Ascending aorta (tissue), 2 donors: ENCODE data around the gene SEL1L. TPM values are rescaled to one million over a fixed set of nuclear protein-coding genes. Genes with fewer than 3 reads are reported as not detected.

ENCODE experiments used
- DNase-seq, 2 donors: peaks; one replicate each; pipeline ENCODE4 v3.0.0-alpha.2; 2019; ENCODE audit warnings: low spot score in 2 of 2
- H3K27ac ChIP-seq, 2 donors: fragments of 200-600 bp; sonication (generic); one replicate each; pipeline ENCODE4 v1.5.1; 2016 to 2017; ENCODE audit warnings: mild to moderate bottlenecking in 1 of 2
- H3K27me3 ChIP-seq: fragments of 200-600 bp; sonication (generic); one replicate; pipeline ENCODE4 v1.5.1; 2017
- H3K36me3 ChIP-seq, 2 donors: fragments of 200-600 bp; sonication (generic); one replicate each; pipeline ENCODE4 v1.5.1; 2016
- H3K4me1 ChIP-seq, 2 donors: fragments of 200-600 bp; sonication (generic); one replicate each; pipeline ENCODE4 v1.5.1; 2016 to 2017; ENCODE audit warnings: mild to moderate bottlenecking in 1 of 2
- H3K4me3 ChIP-seq, 2 donors: fragments of 200-600 bp; sonication (generic); one replicate each; pipeline ENCODE4 v1.5.1; 2016 to 2017; ENCODE audit warnings: mild to moderate bottlenecking in 1 of 2
- H3K9me3 ChIP-seq, 2 donors: fragments of 200-600 bp; sonication (generic); one replicate each; pipeline ENCODE4 v1.5.1; 2016
- CTCF ChIP-seq, 3 experiments: fragments of 200-600 bp in 2 of 3; fragments of 450-650 bp in 1 of 3; sonication (generic) in 2 of 3; IDR thresholded peaks; one replicate each; pipeline ENCODE4 v1.5.1; 2016 to 2019; ENCODE audit warnings: antibody characterized with exemption in 3 of 3, mild to moderate bottlenecking in 1 of 3, moderate library complexity in 1 of 3
- intact Hi-C: fragments of 100-400 bp; cut with DNase I; formaldehyde crosslinking; loops from one replicate; pipeline ENCODE4 v1.15.1; 2023
- total RNA-seq: library from RNA; depleted of rRNA; stranded (reverse); fragments of >200 nt; gene quantifications from one replicate; pipeline ENCODE4 v1.1.0, GENCODE V29; 2016

The SEL1L gene
- total RNA-seq, 1 donor from 2014 or later: 37.3 TPM

DNA sequence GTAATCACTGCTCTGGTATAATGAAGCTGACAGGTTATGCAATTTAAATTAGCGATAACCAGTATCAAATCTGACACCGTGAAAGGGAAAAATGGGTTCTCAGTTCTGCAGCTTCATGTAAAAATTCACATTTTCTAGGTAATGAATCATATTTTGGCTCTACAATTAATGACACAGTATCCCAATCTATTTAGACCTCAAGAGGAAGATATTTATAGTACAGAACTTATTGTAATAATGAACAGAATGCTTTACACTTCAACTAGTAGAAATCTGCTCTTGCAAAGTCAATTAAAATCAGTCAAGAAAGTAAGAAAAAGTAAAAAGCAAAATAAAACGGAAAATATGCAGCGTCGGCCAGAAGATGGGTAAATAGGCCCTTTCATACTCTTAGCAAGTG, 24.3 kb downstream of the SEL1L start:
- peaks cover 0 to 13% of the 10 kb centered on the region in 2 donors for H3K4me1 ChIP-seq
- no peak for DNase-seq
- H3K36me3 ChIP-seq: peaks cover 17 to 42% of the 10 kb centered on the region in 2 donors
- no peaks in the 10 kb centered on the region for H3K27me3 ChIP-seq
- intact Hi-C loops: no loop called here
- no peak overlapping the region for H3K27ac ChIP-seq
- no peaks in the 10 kb centered on the region for H3K9me3 ChIP-seq
- peak overlapping the region in 1 of 2 donors; percentile 10 for H3K4me3 ChIP-seq
- TF ChIP-seq CTCF (IDR thresholded peaks at IDR 0.05): no peak

- no peak for DNase-seq
- TF ChIP-seq CTCF (IDR thresholded peaks at IDR 0.05): no peak
- Histone ChIP-seq H3K27me3 (no peaks in the 10 kb centered on the region), H3K9me3 (no peaks in the 10 kb centered on the region), H3K27ac (no peak overlapping the region), H3K4me3 (no peak overlapping the region), H3K4me1 (peaks cover 0 to 13% of the 10 kb centered on the region in 2 donors), H3K36me3 (peaks cover 39 to 57% of the 10 kb centered on the region in 2 donors)
- intact Hi-C loops: no loop called here
Observed at GRCh38 chr14:81506487-81506886, 27.2 kb downstream of the SEL1L start.

DNA sequence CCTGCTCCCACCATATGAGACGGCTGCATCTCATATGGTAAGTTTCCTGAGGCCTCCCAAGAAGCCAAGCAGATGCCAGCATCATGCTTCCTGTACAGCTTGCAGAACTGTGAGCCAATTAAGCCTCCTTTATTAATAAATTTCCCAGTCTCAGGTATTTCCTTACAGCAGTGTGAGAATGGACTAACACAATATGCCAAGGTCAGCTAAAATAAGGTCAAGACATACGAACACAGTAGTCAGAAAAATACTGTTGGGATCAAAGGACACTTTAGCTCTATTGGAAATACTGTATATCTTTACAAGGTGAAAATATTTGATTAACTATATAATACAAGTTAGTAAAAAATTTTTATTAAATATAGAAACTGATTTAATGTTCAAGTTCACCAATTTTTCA, 28.8 kb downstream of the SEL1L start:
- Histone ChIP-seq H3K27ac (no peak overlapping the region), H3K4me1 (peaks cover 0 to 9% of the 10 kb centered on the region in 2 donors), H3K27me3 (no peaks in the 10 kb centered on the region), H3K4me3 (no peak overlapping the region), H3K36me3 (peaks cover 45 to 72% of the 10 kb centered on the region in 2 donors), H3K9me3 (no peaks in the 10 kb centered on the region)
- TF ChIP-seq CTCF (IDR thresholded peaks at IDR 0.05): no peak
- DNase-seq: no peak
- intact Hi-C loops: no loop called here

DNA sequence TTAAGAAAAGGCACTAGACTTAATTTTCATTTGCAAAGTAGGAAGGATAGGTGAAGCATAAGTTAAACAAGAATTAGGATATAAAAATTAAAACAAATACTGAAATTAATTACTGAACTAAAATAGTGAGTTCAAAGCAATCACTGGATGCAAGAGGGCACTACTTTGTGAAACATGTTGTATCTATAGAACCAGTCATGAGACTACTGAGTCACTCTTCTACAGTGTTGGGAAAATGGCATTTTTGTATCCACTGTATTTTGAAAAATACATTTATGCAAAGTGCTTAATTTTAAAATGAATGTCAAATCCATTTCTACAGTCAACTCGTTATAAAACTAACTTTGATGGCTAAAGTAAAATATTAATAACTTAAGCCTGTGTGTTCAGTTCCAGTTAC, 47.9 kb downstream of the SEL1L start:
- Histone ChIP-seq H3K4me3 (no peak overlapping the region), H3K4me1 (no peaks in the 10 kb centered on the region), H3K36me3 (peaks cover 59 to 89% of the 10 kb centered on the region in 2 donors), H3K9me3 (no peaks in the 10 kb centered on the region), H3K27me3 (no peaks in the 10 kb centered on the region), H3K27ac (no peak overlapping the region)
- intact Hi-C loops: no loop called here
- no peak for TF ChIP-seq CTCF (IDR thresholded peaks at IDR 0.05)
- no peak for DNase-seq

DNA sequence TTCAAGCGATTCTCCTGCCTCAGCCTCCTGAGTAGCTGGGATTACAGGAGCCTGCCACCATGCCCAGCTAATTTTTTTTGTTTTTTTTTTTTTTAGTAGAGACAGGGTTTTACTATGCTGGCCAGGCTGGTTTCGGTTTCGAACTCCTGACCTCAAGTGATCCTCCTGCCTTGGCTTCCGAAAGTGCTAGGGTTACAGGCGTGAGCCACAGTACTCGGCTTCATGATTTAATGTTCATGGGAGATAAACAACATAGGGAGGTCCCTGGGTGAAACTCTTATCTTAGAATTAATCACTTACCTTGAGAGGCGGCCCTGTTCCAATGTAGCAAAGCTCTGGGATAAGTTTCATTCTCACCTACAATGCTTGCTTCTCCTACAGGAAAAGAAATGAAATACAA, 48.3 kb downstream of the SEL1L start:
- no peak overlapping the region for H3K27ac ChIP-seq
- no peak overlapping the region for H3K4me3 ChIP-seq
- DNase-seq: no peak
- peaks cover 61 to 89% of the 10 kb centered on the region in 2 donors for H3K36me3 ChIP-seq
- no peak for TF ChIP-seq CTCF (IDR thresholded peaks at IDR 0.05)
- H3K27me3 ChIP-seq: no peaks in the 10 kb centered on the region
- H3K4me1 ChIP-seq: no peaks in the 10 kb centered on the region
- no peaks in the 10 kb centered on the region for H3K9me3 ChIP-seq
- intact Hi-C loops: no loop called here

GRCh38 chr14:81484120-81484519, 49.5 kb downstream of the SEL1L start:
- Histone ChIP-seq H3K9me3 (no peaks in the 10 kb centered on the region), H3K27me3 (no peaks in the 10 kb centered on the region), H3K4me1 (no peaks in the 10 kb centered on the region), H3K4me3 (no peak overlapping the region), H3K36me3 (peaks cover 69 to 83% of the 10 kb centered on the region in 2 donors), H3K27ac (no peak overlapping the region)
- TF ChIP-seq CTCF (IDR thresholded peaks at IDR 0.05): no peak
- no peak for DNase-seq
- intact Hi-C loops: no loop called here
